Hypothalamus (tissue), 51 donors: ENCODE data around the gene EIPR1.

Source experiments
- DNase-seq, 51 donors: peaks; one replicate each; lab custom pipeline; 2025; lab: John Stamatoyannopoulos, UW

Gene EIPR1

DNA sequence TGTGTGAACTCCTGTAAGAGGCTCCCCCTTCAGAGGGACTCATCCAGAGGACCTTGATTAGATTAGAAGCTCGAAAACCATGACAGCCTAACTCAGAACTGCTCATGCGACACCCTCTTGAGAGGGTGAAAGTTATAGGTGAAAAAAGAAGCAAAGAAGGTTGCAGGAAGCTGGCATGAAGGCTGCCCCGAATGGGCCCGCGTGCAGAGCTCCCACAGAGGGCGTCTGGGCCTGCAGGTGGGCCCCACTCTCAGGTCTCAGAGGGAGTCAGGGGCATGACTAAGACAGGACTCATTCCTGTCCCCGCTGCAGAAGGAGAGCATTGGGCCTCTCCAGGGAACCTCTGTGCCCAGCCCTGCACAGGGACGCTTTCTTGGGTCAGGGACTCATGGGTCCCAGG, 235.4 kb downstream of the EIPR1 start:
- no peak for DNase-seq

- DNase-seq, result no peak
Observed at GRCh38 chr2:3141696-3142095, 235.9 kb downstream of the EIPR1 start.

DNA sequence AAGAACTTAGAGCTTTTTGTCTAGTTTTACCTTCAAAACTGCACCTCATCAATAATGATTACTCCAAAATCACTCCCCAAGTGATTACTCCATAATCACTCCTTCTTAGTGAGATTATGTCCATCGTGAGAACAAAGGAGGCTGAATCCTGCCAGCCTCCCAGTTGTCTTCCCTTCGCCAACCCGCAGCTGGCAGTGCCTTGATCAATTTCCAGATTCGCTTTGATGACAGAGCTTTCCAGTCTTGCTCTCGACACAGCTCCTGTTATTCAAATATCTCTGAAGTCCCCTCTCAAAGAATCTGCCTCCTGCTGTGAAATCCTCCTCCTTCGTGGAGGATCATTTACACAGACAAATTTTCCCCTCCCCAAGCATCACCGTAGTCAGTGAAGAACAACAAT, 237.7 kb downstream of the EIPR1 start:
- DNase-seq, result no peak
